Measurements from ENCODE around the gene NR2F1-AS1. TPM values are rescaled to one million over a fixed set of nuclear protein-coding genes. Genes with fewer than 3 reads are reported as not detected.

Gene NR2F1-AS1
- total and polyA plus RNA-seq, 2 donors (not counting 1 experiment from before 2014, with no cell fraction given): not detected

- CTCF ChIA-PET: no interaction called here
- H3K4me3 ChIP-seq (ENCODE audit: control extremely low read depth in 1 of 5, extremely low read depth in 1 of 5, insufficient read depth in 1 of 5, low read depth in 2 of 5, low read length in 4 of 5): no peak overlapping the region
- no peak overlapping the region for H3K27ac ChIP-seq (ENCODE audit: low read length in 2 of 2)
- Mint-ChIP-seq H3K27ac (no peak overlapping the region), H3K9me3 (ENCODE audit: insufficient read depth) (peaks cover 5% of the 10 kb centered on the region), H3K4me1 (no peaks in the 10 kb centered on the region), H3K4me3 (no peak overlapping the region), H3K27me3 (no peaks in the 10 kb centered on the region)
- H3K79me2 ChIP-seq (ENCODE audit: control insufficient read depth, insufficient read depth, low read length): no peaks in the 10 kb centered on the region
- no peak for TF ChIP-seq CTCF (IDR thresholded peaks at IDR 0.05)
- TF ChIP-seq EZH2 (IDR thresholded peaks at IDR 0.05; ENCODE audit: borderline replicate concordance, insufficient read depth, low read depth, low read length, poor library complexity, severe bottlenecking): no peak
- DNase-seq (no peak), ATAC-seq (ENCODE audit: low read depth) (no peak)
- H3K9me3 ChIP-seq (ENCODE audit: control extremely low read depth in 1 of 3, control insufficient read depth in 2 of 3, insufficient read depth in 1 of 3, low read length in 2 of 3): no peaks in the 10 kb centered on the region
- no peaks in the 10 kb centered on the region for H4K20me1 ChIP-seq (ENCODE audit: control insufficient read depth, insufficient read depth, low read length, poor library complexity, severe bottlenecking)
- POLR2A ChIA-PET: no interaction called here
- H3K9ac ChIP-seq (ENCODE audit: low read length): no peak overlapping the region
- H3K4me2 ChIP-seq (replicated peaks; ENCODE audit: low read depth, low read length, poor library complexity, severe bottlenecking): no peak overlapping the region
- no peaks in the 10 kb centered on the region for H3K36me3 ChIP-seq (replicated peaks in 1 of 2; ENCODE audit: control extremely low read depth in 1 of 2, control insufficient read depth in 1 of 2, extremely low read depth in 1 of 2, insufficient read depth in 2 of 2, low read length in 1 of 2)
- no peaks in the 10 kb centered on the region for H3K4me1 ChIP-seq (ENCODE audit: control insufficient read depth in 2 of 2, insufficient read depth in 2 of 2, low read length in 2 of 2)
- WGBS (ENCODE audit: insufficient coverage): no CpG with 5 or more reads among the region's 2 CpGs
- H2AFZ ChIP-seq (ENCODE audit: insufficient read depth, low read depth, low read length, poor library complexity, severe bottlenecking): no peak overlapping the region
- H3K27me3 ChIP-seq (replicated peaks in 1 of 4; ENCODE audit: control extremely low read depth in 1 of 4, control insufficient read depth in 3 of 4, insufficient read depth in 4 of 4, low read length in 3 of 4): no peaks in the 10 kb centered on the region
- intact Hi-C loops (cut with micrococcal nuclease): no loop called here
These were observed 209.1 kb downstream of the NR2F1-AS1 start for GRCh38 chr5:93371893-93372292.

- Mint-ChIP-seq H3K9me3 (ENCODE audit: insufficient read depth) (no peaks in the 10 kb centered on the region), H3K4me3 (no peak overlapping the region), H3K27me3 (no peaks in the 10 kb centered on the region), H3K27ac (no peak overlapping the region), H3K4me1 (no peaks in the 10 kb centered on the region)
- no CpG with 5 or more reads among the region's 2 CpGs for WGBS (ENCODE audit: insufficient coverage)
- Histone ChIP-seq H3K27me3 (replicated peaks in 1 of 4; ENCODE audit: control extremely low read depth in 1 of 4, control insufficient read depth in 3 of 4, insufficient read depth in 4 of 4, low read length in 3 of 4) (no peaks in the 10 kb centered on the region), H3K4me3 (ENCODE audit: control extremely low read depth in 1 of 5, extremely low read depth in 1 of 5, insufficient read depth in 1 of 5, low read depth in 2 of 5, low read length in 4 of 5) (no peak overlapping the region), H3K9ac (ENCODE audit: low read length) (no peak overlapping the region), H3K9me3 (ENCODE audit: control extremely low read depth in 1 of 3, control insufficient read depth in 2 of 3, insufficient read depth in 1 of 3, low read length in 2 of 3) (peaks cover 0 to 3% (median 0%) of the 10 kb centered on the region in 3 donors), H3K4me1 (ENCODE audit: control insufficient read depth in 2 of 2, insufficient read depth in 2 of 2, low read length in 2 of 2) (no peaks in the 10 kb centered on the region), H3K4me2 (replicated peaks; ENCODE audit: low read depth, low read length, poor library complexity, severe bottlenecking) (no peak overlapping the region), H4K20me1 (ENCODE audit: control insufficient read depth, insufficient read depth, low read length, poor library complexity, severe bottlenecking) (no peaks in the 10 kb centered on the region), H3K36me3 (replicated peaks in 1 of 2; ENCODE audit: control extremely low read depth in 1 of 2, control insufficient read depth in 1 of 2, extremely low read depth in 1 of 2, insufficient read depth in 2 of 2, low read length in 1 of 2) (no peaks in the 10 kb centered on the region), H2AFZ (ENCODE audit: insufficient read depth, low read depth, low read length, poor library complexity, severe bottlenecking) (no peak overlapping the region), H3K27ac (ENCODE audit: low read length in 2 of 2) (no peak overlapping the region), H3K79me2 (ENCODE audit: control insufficient read depth, insufficient read depth, low read length) (no peaks in the 10 kb centered on the region)
- CTCF ChIA-PET: interaction anchor here (1.2 kb wide), 1 partner anchor 9 kb away, joined by 3 read pairs; no protein-coding TSS in a partner anchor
- ATAC-seq (ENCODE audit: low read depth) (no peak), DNase-seq (no peak)
- intact Hi-C loops (cut with micrococcal nuclease): no loop called here
- TF ChIP-seq CTCF (IDR thresholded peaks at IDR 0.05) (no peak), EZH2 (IDR thresholded peaks at IDR 0.05; ENCODE audit: borderline replicate concordance, insufficient read depth, low read depth, low read length, poor library complexity, severe bottlenecking) (no peak)
- POLR2A ChIA-PET: no interaction called here
These were observed 216.6 kb downstream of the NR2F1-AS1 start for GRCh38 chr5:93364378-93364777.
